Right hindlimb (tissue), 1 donor: ENCODE data around the gene SH3GL2.

Experiments
- DNase-seq: peaks from one replicate; pipeline ENCODE4 v3.0.0-alpha.2; 2018

Gene SH3GL2

DNA sequence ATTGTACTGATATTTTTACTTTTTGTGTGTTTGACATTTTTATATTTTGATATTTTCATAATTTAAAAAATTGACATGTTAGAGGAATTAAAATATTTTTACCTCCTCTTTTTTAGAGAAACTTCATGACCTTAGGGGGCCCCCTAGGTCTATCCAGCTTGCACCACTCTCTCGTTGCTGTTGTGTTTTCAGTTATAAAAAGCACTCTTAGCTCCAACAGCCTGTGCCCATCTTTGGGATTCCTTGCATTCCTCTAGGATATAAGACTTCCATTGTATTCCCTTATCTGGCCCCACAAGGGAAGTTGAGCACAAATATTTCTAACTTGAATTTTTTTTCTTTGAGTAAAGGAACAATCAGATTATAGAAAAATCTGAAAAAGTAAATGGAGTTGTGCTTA lies 245.3 kb downstream of the SH3GL2 start:
- no peak for DNase-seq

GRCh38 chr9:17824616-17825264 lies 245.9 kb downstream of the SH3GL2 start:
- no peak for DNase-seq

GRCh38 chr9:17825265-17825659 lies 246.4 kb downstream of the SH3GL2 start:
- no peak for DNase-seq

DNA sequence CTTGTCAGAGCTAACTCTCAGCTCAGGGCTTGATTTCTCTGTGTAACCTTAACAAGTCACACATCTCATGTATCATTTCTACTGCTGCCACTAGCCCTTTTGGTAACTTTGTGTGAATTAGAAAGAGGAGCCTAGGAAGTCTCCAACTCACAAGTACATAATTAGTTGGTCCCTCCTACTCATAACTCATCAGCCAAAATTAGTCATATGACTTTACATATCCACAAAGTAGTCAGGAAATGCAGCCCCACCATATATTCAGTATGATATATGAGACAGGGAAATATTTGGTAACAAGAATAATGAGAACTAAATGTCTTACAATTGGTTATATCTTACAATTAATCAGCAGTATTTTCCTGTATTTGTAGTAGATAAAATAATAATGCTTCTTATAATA lies 250.2 kb downstream of the SH3GL2 start:
- no peak for DNase-seq

DNA sequence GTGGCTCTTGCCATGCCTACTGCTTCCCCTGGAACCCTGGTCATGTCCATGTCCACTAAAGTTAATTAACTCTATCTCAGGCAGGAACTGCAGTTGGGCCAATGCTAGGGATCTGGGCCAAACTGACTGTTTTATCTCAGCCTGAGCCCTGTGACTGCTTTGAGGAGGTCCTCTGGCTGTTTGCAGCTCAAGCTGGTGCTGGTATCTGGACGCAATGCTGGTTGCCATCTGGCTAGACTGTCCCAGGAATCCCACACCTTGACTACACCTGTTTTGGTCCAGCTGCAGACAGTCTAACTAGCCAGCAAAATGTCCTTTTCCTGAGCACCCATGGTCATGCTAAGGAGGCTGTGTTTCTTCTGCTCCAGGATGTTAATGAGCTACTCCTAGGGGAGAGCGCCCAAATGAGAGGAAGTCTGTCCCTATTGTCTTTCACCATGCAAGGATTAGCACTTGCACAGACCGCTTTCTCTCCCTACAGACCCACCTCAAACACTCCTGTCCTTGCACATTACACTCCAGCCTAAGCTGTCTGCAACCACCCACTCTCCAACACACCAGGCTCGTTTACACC lies 251.0 kb downstream of the SH3GL2 start:
- no peak for DNase-seq

DNA sequence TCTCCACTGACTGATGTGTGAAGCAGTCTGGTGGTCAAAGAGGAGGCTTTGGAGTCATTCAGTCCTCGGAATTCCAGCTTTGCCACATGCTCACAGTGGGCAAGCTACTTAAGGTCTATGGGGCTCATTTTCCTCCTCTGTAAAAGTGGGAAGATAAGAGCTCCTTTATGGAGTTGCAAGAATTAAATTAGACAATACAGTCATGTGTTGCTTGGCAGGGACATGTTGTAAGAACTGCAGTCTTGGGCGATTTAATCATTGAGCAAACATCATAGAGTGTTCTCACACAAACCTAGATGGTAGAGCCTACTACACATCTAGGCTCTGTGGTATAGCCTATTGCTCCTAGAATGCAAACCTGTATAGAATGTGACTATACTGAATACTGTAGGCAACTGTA lies 253.9 kb downstream of the SH3GL2 start:
- DNase-seq, result no peak

GRCh38 chr9:17833846-17834245 lies 255.0 kb downstream of the SH3GL2 start:
- no peak for DNase-seq

GRCh38 chr9:17837965-17838364 lies 259.1 kb downstream of the SH3GL2 start:
- no peak for DNase-seq

DNA sequence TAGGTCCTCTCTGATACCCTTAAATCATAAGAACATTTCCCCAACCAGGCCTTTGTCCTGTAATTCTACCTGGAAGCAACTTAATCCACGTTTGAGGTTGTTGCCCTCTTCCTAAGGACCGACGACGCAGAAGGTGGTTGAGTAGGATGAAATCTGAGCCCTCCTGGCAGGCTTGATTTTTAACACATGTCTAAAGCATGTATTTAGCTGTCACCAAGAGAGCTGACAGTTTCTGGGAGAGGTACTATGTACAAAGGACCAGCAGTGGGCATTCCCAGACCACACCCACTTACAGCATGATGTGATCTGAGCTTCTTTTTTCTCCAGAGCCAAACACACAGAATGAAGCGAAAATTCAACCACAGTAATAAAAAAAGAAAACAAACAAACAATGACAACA lies 260.9 kb downstream of the SH3GL2 start:
- DNase-seq, result no peak

DNA sequence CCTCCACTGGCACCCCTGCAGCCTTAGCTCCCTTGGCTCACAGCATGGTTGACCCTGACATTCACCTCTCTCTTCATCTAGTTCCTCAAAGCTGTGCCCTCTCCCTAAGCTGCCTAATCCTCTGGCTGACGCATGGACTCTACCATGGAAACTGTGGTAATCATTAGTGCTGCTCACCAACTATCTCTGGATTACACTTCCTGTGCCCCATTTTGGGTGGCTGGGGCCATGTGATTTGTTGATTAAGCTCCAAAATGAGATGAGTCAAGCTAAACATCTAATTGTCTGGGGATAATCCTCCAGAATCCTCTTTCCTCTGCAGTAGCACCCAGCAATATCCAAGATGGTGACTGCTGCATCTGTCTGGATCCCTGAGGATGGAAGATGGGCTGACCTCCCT lies 264.4 kb downstream of the SH3GL2 start:
- no peak for DNase-seq
